B cell (primary cell): ENCODE results near the gene VPS54. TPM values are rescaled to one million over a fixed set of nuclear protein-coding genes. Genes with fewer than 3 reads are reported as not detected.

Experiments
- ATAC-seq: fragments of 200-7000 bp; cut with Tn5 transposase; one replicate; pipeline ENCODE4 v1.10.0; 2021; ENCODE audit warnings: low read depth, mild to moderate bottlenecking, moderate number of reproducible peaks, moderate library complexity
- CTCF ChIA-PET: fragments of 350-600 bp; sonication (Branson Sonifier 250); formaldehyde crosslinking; loops from one replicate; lab custom pipeline; 2021; ENCODE audit warnings: antibody characterized with exemption, inconsistent platforms; lab: Charles Lee
- POLR2A ChIA-PET: fragments of 350-600 bp; sonication (Branson Sonifier 250); formaldehyde crosslinking; loops from one replicate; lab custom pipeline; 2021; ENCODE audit warnings: antibody characterized with exemption; lab: Charles Lee
- DNase-seq: peaks from one replicate; pipeline ENCODE4 v3.0.0; 2013
- H2AFZ ChIP-seq: 2 replicates; pipeline ENCODE4 v1.6.1; 2012; ENCODE audit warnings: mild to moderate bottlenecking, low read depth, low read length; ENCODE audit not compliant: insufficient read depth, poor library complexity, severe bottlenecking
- H3K27ac ChIP-seq, 2 donors: 1 replicate in 1 of 2; 2 replicates in 1 of 2; pipeline ENCODE4 v1.5.1; 2012 to 2013; ENCODE audit warnings: low read length in 2 of 2, mild to moderate bottlenecking in 2 of 2, moderate library complexity in 1 of 2
- H3K27me3 ChIP-seq, 4 experiments: fragments of 200-600 bp in 1 of 4; sonication (generic) in 1 of 4; replicated peaks in 1 of 4; 1 replicate in 2 of 4; 2 replicates in 2 of 4; pipeline versions ENCODE4 v1.6.1 to v1.7.0; 2013 to 2016; ENCODE audit warnings: low read length in 3 of 4, mild to moderate bottlenecking in 2 of 4, mixed read lengths in 1 of 4, moderate library complexity in 1 of 4; ENCODE audit not compliant: insufficient read depth in 4 of 4, control insufficient read depth in 3 of 4; ENCODE audit errors: control extremely low read depth in 1 of 4
- H3K36me3 ChIP-seq, 2 experiments: replicated peaks in 1 of 2; 1 replicate in 1 of 2; 2 replicates in 1 of 2; pipeline versions ENCODE4 v1.6.1 to v1.7.1; 2013; ENCODE audit warnings: low read length in 1 of 2; ENCODE audit not compliant: insufficient read depth in 2 of 2, control insufficient read depth in 1 of 2; ENCODE audit errors: control extremely low read depth in 1 of 2, extremely low read depth in 1 of 2
- H3K4me1 ChIP-seq, 2 donors: fragments of 200-600 bp in 1 of 2; sonication (generic) in 1 of 2; 1 replicate in 1 of 2; 2 replicates in 1 of 2; pipeline versions ENCODE4 v1.5.1 to v1.6.1; 2013 to 2017; ENCODE audit warnings: low read length in 2 of 2; ENCODE audit not compliant: control insufficient read depth in 2 of 2, insufficient read depth in 2 of 2
- H3K4me2 ChIP-seq: replicated peaks from 2 replicates; pipeline ENCODE3; 2012; ENCODE audit warnings: mild to moderate bottlenecking, low read depth, low read length; ENCODE audit not compliant: poor library complexity, severe bottlenecking
- H3K4me3 ChIP-seq, 5 experiments: fragments of 200-600 bp in 1 of 5; sonication (generic) in 1 of 5; 1 replicate in 3 of 5; 2 replicates in 2 of 5; pipeline versions ENCODE4 v1.5.1 to v1.7.0; 2011 to 2016; ENCODE audit warnings: low read length in 4 of 5, mild to moderate bottlenecking in 4 of 5, low read depth in 2 of 5, control low read depth in 1 of 5, moderate library complexity in 1 of 5; ENCODE audit not compliant: insufficient read depth in 1 of 5; ENCODE audit errors: control extremely low read depth in 1 of 5, extremely low read depth in 1 of 5
- H3K79me2 ChIP-seq: fragments of 200-600 bp; sonication (generic); one replicate; pipeline ENCODE4 v1.6.0; 2016; ENCODE audit warnings: low read length; ENCODE audit not compliant: control insufficient read depth, insufficient read depth
- H3K9ac ChIP-seq: fragments of 200-600 bp; sonication (generic); 2 replicates; pipeline ENCODE4 v1.6.1; 2017; ENCODE audit warnings: mild to moderate bottlenecking, low read length, moderate library complexity
- H3K9me3 ChIP-seq, 3 donors: one replicate each; pipeline versions ENCODE4 v1.6.1 to v1.7.1; 2013; ENCODE audit warnings: low read length in 2 of 3; ENCODE audit not compliant: control insufficient read depth in 2 of 3, insufficient read depth in 1 of 3; ENCODE audit errors: control extremely low read depth in 1 of 3
- H4K20me1 ChIP-seq: 2 replicates; pipeline ENCODE4 v1.6.0; 2012; ENCODE audit warnings: mild to moderate bottlenecking, low read length; ENCODE audit not compliant: insufficient read depth, control insufficient read depth, poor library complexity, severe bottlenecking
- H3K27ac Mint-ChIP-seq: one replicate; pipeline ENCODE4 v1.8.0; 2021; ENCODE audit warnings: mixed read lengths
- H3K27me3 Mint-ChIP-seq: one replicate; pipeline ENCODE4 v1.8.0; 2021; ENCODE audit warnings: mixed read lengths
- H3K4me1 Mint-ChIP-seq: one replicate; pipeline ENCODE4 v1.8.0; 2021; ENCODE audit warnings: mixed read lengths
- H3K4me3 Mint-ChIP-seq: one replicate; pipeline ENCODE4 v1.8.0; 2021; ENCODE audit warnings: mixed read lengths
- H3K9me3 Mint-ChIP-seq: one replicate; pipeline ENCODE4 v1.8.0; 2022; ENCODE audit warnings: mixed read lengths; ENCODE audit not compliant: insufficient read depth
- EZH2 ChIP-seq: IDR thresholded peaks from 2 replicates; pipeline ENCODE4 v1.6.1; 2012; ENCODE audit warnings: borderline replicate concordance, low read depth, mild to moderate bottlenecking, moderate library complexity, low read length; ENCODE audit not compliant: insufficient read depth, poor library complexity, severe bottlenecking
- WGBS: methylation state at CpG from one replicate; pipeline ENCODE4 v1.1.5; 2013; ENCODE audit warnings: missing lambda C conversion rate; ENCODE audit not compliant: insufficient coverage; 5-methylcytosine and 5-hydroxymethylcytosine counted together
- intact Hi-C: fragments of 100-400 bp; cut with micrococcal nuclease; formaldehyde crosslinking; loops from one replicate; pipeline ENCODE4 v1.10.0; 2022
- polyA plus RNA-seq: library from polyadenylated mRNA; depleted of rRNA; stranded (reverse); fragments of >200 nt; gene quantifications from 2 replicates; pipeline ENCODE4 v1.2.3, GENCODE V29; 2012
- total RNA-seq, 2 donors: library from RNA; stranded (reverse); fragments of 120-200 nt in 1 of 2; gene quantifications; 1 replicate in 1 of 2; 2 replicates in 1 of 2; pipeline versions ENCODE4 v1.2.3 to v1.2.4, GENCODE V29; 2013 to 2022
- TF ChIP-seq, protein P1 (sequence below): fragments of 200-600 bp; IDR thresholded peaks from one replicate; pipeline ENCODE4 v1.8.0; 2022; ENCODE audit warnings: antibody characterized with exemption, mild to moderate bottlenecking

Gene VPS54
- total and polyA plus RNA-seq, 2 donors (not counting 1 experiment from before 2014, with no cell fraction given), result 6.2 to 13.2 TPM

DNA sequence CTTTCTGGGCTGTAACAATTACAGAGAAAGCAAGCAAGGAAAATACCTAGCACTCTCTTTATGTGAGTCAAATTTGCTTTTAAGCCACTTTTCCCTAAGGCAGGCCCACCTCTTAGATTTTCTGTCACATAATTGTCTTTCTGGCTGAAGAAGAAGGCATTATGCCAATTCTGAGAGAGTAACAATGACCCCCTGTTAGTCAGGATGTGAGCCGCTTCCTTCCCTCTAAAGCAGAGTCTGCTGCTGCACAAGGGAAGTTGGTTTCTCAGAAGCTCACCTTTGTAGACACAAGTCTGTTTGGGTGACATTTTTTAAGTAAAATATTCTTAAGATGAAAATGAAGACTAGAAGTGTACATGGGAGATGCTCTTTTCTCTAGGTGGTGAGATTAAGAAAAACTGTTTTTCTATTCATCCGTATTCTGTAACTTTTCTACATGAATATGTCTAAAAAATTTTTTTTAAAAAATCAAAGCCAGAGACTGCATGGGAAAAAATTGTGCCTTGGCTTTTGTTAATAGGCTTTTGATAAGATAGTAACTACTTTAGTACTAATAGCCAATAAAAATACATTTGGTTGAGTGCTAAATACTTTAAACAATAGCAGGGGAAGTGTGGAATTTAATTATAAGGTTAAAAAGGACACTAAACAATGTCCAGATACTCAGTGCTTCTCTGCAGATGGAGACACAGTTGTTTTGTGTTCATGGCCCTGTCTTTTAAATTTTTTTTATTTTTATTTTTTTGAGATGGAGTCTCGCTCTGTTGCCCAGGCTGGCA is 33.4 kb upstream of the VPS54 start:
- no peak overlapping the region for H3K27ac Mint-ChIP-seq
- no peak for DNase-seq
- peaks cover 23% of the 10 kb centered on the region for H3K4me1 Mint-ChIP-seq
- 80% methylated on average over 1 of the region's 3 CpGs for WGBS
- no peak for TF ChIP-seq EZH2
- TF ChIP-seq, protein P1, sequence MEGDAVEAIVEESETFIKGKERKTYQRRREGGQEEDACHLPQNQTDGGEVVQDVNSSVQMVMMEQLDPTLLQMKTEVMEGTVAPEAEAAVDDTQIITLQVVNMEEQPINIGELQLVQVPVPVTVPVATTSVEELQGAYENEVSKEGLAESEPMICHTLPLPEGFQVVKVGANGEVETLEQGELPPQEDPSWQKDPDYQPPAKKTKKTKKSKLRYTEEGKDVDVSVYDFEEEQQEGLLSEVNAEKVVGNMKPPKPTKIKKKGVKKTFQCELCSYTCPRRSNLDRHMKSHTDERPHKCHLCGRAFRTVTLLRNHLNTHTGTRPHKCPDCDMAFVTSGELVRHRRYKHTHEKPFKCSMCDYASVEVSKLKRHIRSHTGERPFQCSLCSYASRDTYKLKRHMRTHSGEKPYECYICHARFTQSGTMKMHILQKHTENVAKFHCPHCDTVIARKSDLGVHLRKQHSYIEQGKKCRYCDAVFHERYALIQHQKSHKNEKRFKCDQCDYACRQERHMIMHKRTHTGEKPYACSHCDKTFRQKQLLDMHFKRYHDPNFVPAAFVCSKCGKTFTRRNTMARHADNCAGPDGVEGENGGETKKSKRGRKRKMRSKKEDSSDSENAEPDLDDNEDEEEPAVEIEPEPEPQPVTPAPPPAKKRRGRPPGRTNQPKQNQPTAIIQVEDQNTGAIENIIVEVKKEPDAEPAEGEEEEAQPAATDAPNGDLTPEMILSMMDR, result no peak
- POLR2A ChIA-PET, result no interaction called here
- H3K79me2 ChIP-seq, result no peaks in the 10 kb centered on the region
- H2AFZ ChIP-seq, result peak overlapping the region; percentile 19
- no peak overlapping the region for H3K4me3 Mint-ChIP-seq
- intact Hi-C loops, result no loop called here
- no peak overlapping the region for H3K4me3 ChIP-seq
- peaks cover 10 to 12% of the 10 kb centered on the region in 2 donors for H3K4me1 ChIP-seq
- H3K27me3 Mint-ChIP-seq, result no peaks in the 10 kb centered on the region
- H3K4me2 ChIP-seq, result no peak overlapping the region
- ATAC-seq, result no peak
- no peak overlapping the region for H3K9ac ChIP-seq
- H3K27ac ChIP-seq, result no peak overlapping the region
- H3K36me3 ChIP-seq, result no peaks in the 10 kb centered on the region
- no peaks in the 10 kb centered on the region for H3K27me3 ChIP-seq
- CTCF ChIA-PET, result interaction anchor here (1.8 to 13.5 kb wide), 3 partner anchors 51 to 434 kb away, joined by 4 to 612 read pairs (median 86); no protein-coding TSS in a partner anchor
- H4K20me1 ChIP-seq, result no peaks in the 10 kb centered on the region
- no peaks in the 10 kb centered on the region for H3K9me3 ChIP-seq
- no peaks in the 10 kb centered on the region for H3K9me3 Mint-ChIP-seq
